Lung microvascular endothelial cell (primary cell): ENCODE data around the gene KHK. TPM values are rescaled to one million over a fixed set of nuclear protein-coding genes. Genes with fewer than 3 reads are reported as not detected.

Source experiments
- total RNA-seq: library from RNA; depleted of rRNA; stranded (reverse); fragments of >200 nt; gene quantifications from 2 replicates; pipeline ENCODE4 v1.2.1, GENCODE V29; 2014

Gene KHK
- total RNA-seq, 1 donor from 2014 or later = 3.4 TPM

Other genes with a start within 250 kb of the KHK start
- not detected in 2 replicates for gene DPYSL5, start 238.6 kb upstream of the KHK start, total RNA-seq
- gene MAPRE3, start 116.1 kb upstream of the KHK start, total RNA-seq = 0.65 and 0.79 TPM in 2 replicates
- gene TMEM214, start 53.8 kb upstream of the KHK start, total RNA-seq = 14.2 and 19.4 TPM in 2 replicates
- 13.7 and 13.9 TPM in 2 replicates for gene AGBL5, start 35.1 kb upstream of the KHK start, total RNA-seq
- gene OST4, start 15.1 kb upstream of the KHK start, total RNA-seq = 477 and 564 TPM in 2 replicates
- gene EMILIN1, start 8.2 kb upstream of the KHK start, total RNA-seq = 23.3 and 42.3 TPM in 2 replicates
- gene CGREF1, start 32.4 kb downstream of the KHK start, total RNA-seq = 1.7 and 2.0 TPM in 2 replicates
- under 0.01 TPM in 1 of 2 replicates, not detected in the other for gene ABHD1, start 37.0 kb downstream of the KHK start, total RNA-seq
- gene PREB, start 47.9 kb downstream of the KHK start, total RNA-seq = 24.2 and 36.7 TPM in 2 replicates
- not detected in 2 replicates for gene PRR30, start 52.6 kb downstream of the KHK start, total RNA-seq
- not detected in 2 replicates for gene TCF23, start 62.2 kb downstream of the KHK start, total RNA-seq
- gene ATRAID, start 125.3 kb downstream of the KHK start, total RNA-seq = 97.0 and 130 TPM in 2 replicates
- 12.0 and 26.0 TPM in 2 replicates for gene SLC5A6, start 125.5 kb downstream of the KHK start, total RNA-seq
- gene CAD, start 130.6 kb downstream of the KHK start, total RNA-seq = 24.0 and 29.6 TPM in 2 replicates
- 7.8 and 16.9 TPM in 2 replicates for gene SLC30A3, start 176.3 kb downstream of the KHK start, total RNA-seq
- gene DNAJC5G, start 188.7 kb downstream of the KHK start, total RNA-seq = 0.44 and 1.4 TPM in 2 replicates
- gene TRIM54, start 195.7 kb downstream of the KHK start, total RNA-seq = 0.44 and 1.2 TPM in 2 replicates
- gene UCN, start 221.7 kb downstream of the KHK start, total RNA-seq = 0.40 and 0.44 TPM in 2 replicates
- 32.7 and 34.2 TPM in 2 replicates for gene MPV17, start 236.3 kb downstream of the KHK start, total RNA-seq